Trophoblast cell (in vitro differentiated cells and primary cell): ENCODE measurements around the gene SRR.

Source experiments
- DNase-seq, 2 donors: peaks; one replicate each; pipeline ENCODE4 v3.0.0-alpha.2; 2016
- H2AFZ ChIP-seq: 2 replicates; pipeline ENCODE4 v1.6.1; 2013; ENCODE audit warnings: low read length, moderate library complexity, mild to moderate bottlenecking; ENCODE audit not compliant: insufficient read depth, poor library complexity
- H2AK5ac ChIP-seq: 2 replicates; pipeline ENCODE4 v1.6.1; 2013; ENCODE audit warnings: mild to moderate bottlenecking, low read length
- H2BK120ac ChIP-seq: 2 replicates; pipeline ENCODE4 v1.6.1; 2013; ENCODE audit warnings: low read length, mild to moderate bottlenecking, moderate library complexity; ENCODE audit not compliant: insufficient read depth, poor library complexity
- H2BK12ac ChIP-seq: 2 replicates; pipeline ENCODE4 v1.6.1; 2013; ENCODE audit warnings: mild to moderate bottlenecking, low read length, moderate library complexity
- H2BK5ac ChIP-seq: 2 replicates; pipeline ENCODE4 v1.6.1; 2013; ENCODE audit warnings: low read length, low read depth, moderate library complexity, mild to moderate bottlenecking; ENCODE audit not compliant: poor library complexity
- H3K14ac ChIP-seq: 2 replicates; pipeline ENCODE4 v1.6.1; 2013; ENCODE audit warnings: mild to moderate bottlenecking, low read length
- H3K18ac ChIP-seq: 2 replicates; pipeline ENCODE4 v1.6.1; 2013; ENCODE audit warnings: mild to moderate bottlenecking, low read length
- H3K23ac ChIP-seq: 2 replicates; pipeline ENCODE4 v1.6.1; 2013; ENCODE audit warnings: low read length
- H3K27ac ChIP-seq: 2 replicates; pipeline ENCODE4 v1.5.1; 2013; ENCODE audit warnings: low read depth, mild to moderate bottlenecking, inconsistent platforms, low read length, moderate library complexity
- H3K27me3 ChIP-seq: 2 replicates; pipeline ENCODE4 v1.6.1; 2013; ENCODE audit warnings: inconsistent platforms, mild to moderate bottlenecking, low read length, moderate library complexity; ENCODE audit not compliant: insufficient read depth
- H3K36me3 ChIP-seq, 2 experiments: 1 replicate in 1 of 2; 2 replicates in 1 of 2; pipeline ENCODE4 v1.6.1; 2013; ENCODE audit warnings: low read length in 2 of 2, mild to moderate bottlenecking in 2 of 2, moderate library complexity in 1 of 2; ENCODE audit not compliant: insufficient read depth in 2 of 2, control insufficient read depth in 1 of 2
- H3K4ac ChIP-seq: 2 replicates; pipeline ENCODE4 v1.6.1; 2013; ENCODE audit warnings: low read depth, mild to moderate bottlenecking, low read length, moderate library complexity
- H3K4me1 ChIP-seq, 2 experiments: 1 replicate in 1 of 2; 2 replicates in 1 of 2; pipeline ENCODE4 v1.6.1; 2013; ENCODE audit warnings: low read length in 2 of 2, mild to moderate bottlenecking in 2 of 2, moderate library complexity in 1 of 2; ENCODE audit not compliant: insufficient read depth in 2 of 2, control insufficient read depth in 1 of 2
- H3K4me2 ChIP-seq: 2 replicates; pipeline ENCODE4 v1.6.1; 2013; ENCODE audit warnings: inconsistent platforms, mild to moderate bottlenecking, low read length, moderate library complexity
- H3K4me3 ChIP-seq: 2 replicates; pipeline ENCODE4 v1.5.1; 2013; ENCODE audit warnings: mild to moderate bottlenecking, low read depth, low read length, inconsistent platforms
- H3K79me1 ChIP-seq: one replicate; pipeline ENCODE4 v1.6.1; 2013; ENCODE audit warnings: low read length
- H3K79me2 ChIP-seq: 2 replicates; pipeline ENCODE4 v1.6.1; 2013; ENCODE audit warnings: low read length, mild to moderate bottlenecking; ENCODE audit not compliant: control insufficient read depth, insufficient read depth, poor library complexity
- H3K9ac ChIP-seq: 2 replicates; pipeline ENCODE4 v1.6.1; 2013; ENCODE audit warnings: mild to moderate bottlenecking, low read length
- H3K9me3 ChIP-seq: 2 replicates; pipeline ENCODE4 v1.6.1; 2013; ENCODE audit warnings: low read depth, mild to moderate bottlenecking, control low read depth, inconsistent platforms, low read length; ENCODE audit not compliant: insufficient read depth
- H4K12ac ChIP-seq: 2 replicates; pipeline ENCODE4 v1.6.1; 2013; ENCODE audit warnings: low read depth, mild to moderate bottlenecking, low read length, moderate library complexity
- H4K8ac ChIP-seq: 2 replicates; pipeline ENCODE4 v1.6.1; 2013; ENCODE audit warnings: low read depth, mild to moderate bottlenecking, low read length, moderate library complexity
- H4K91ac ChIP-seq: one replicate; pipeline ENCODE4 v1.6.1; 2013; ENCODE audit warnings: low read depth, mild to moderate bottlenecking, low read length, moderate library complexity
- WGBS: extraction: QIAGEN DNeasy Blood & Tissue Kit; methylation state at CpG from one replicate; pipeline ENCODE4 v1.1.7; 2013; ENCODE audit warnings: missing lambda C conversion rate; ENCODE audit not compliant: insufficient read length, insufficient coverage; ENCODE audit errors: extremely low coverage; 5-methylcytosine and 5-hydroxymethylcytosine counted together

Gene SRR

GRCh38 chr17:2266865-2267228 lies 36.9 kb upstream of the SRR start:
- Histone ChIP-seq H3K18ac (no peak overlapping the region), H3K4me2 (no peak overlapping the region), H3K79me2 (no peaks in the 10 kb centered on the region), H3K4me3 (no peak overlapping the region), H3K4ac (no peak overlapping the region), H3K14ac (no peak overlapping the region), H3K79me1 (no peaks in the 10 kb centered on the region), H2BK120ac (no peak overlapping the region), H2BK5ac (no peak overlapping the region), H4K91ac (no peak overlapping the region), H3K23ac (no peak overlapping the region), H2AFZ (no peak overlapping the region), H3K27me3 (no peaks in the 10 kb centered on the region), H3K9ac (no peak overlapping the region), H3K9me3 (no peaks in the 10 kb centered on the region), H3K4me1 (no peaks in the 10 kb centered on the region), H4K12ac (no peak overlapping the region), H4K8ac (no peak overlapping the region), H3K36me3 (peaks cover 4 to 8% of the 10 kb centered on the region in 2 experiments), H2AK5ac (no peak overlapping the region), H3K27ac (no peak overlapping the region), H2BK12ac (no peak overlapping the region)
- no peak for DNase-seq
- WGBS, result no CpG with 5 or more reads among the region's 3 CpGs

- Histone ChIP-seq H3K79me1 (no peaks in the 10 kb centered on the region), H3K27me3 (no peaks in the 10 kb centered on the region)
- WGBS, result no CpG with 5 or more reads among the region's 4 CpGs
Measured at GRCh38 chr17:2267354-2267753, 36.4 kb upstream of the SRR start.

GRCh38 chr17:2271985-2272702 lies 31.6 kb upstream of the SRR start:
- H2BK12ac ChIP-seq, result no peak overlapping the region
- no peak overlapping the region for H3K23ac ChIP-seq
- no peak overlapping the region for H4K91ac ChIP-seq
- WGBS, result no CpG with 5 or more reads among the region's 3 CpGs
- no peak overlapping the region for H3K9ac ChIP-seq
- no peak overlapping the region for H3K27ac ChIP-seq
- H4K8ac ChIP-seq, result no peak overlapping the region
- H3K4me1 ChIP-seq, result no peaks in the 10 kb centered on the region
- H3K27me3 ChIP-seq, result no peaks in the 10 kb centered on the region
- no peak overlapping the region for H2AFZ ChIP-seq
- no peaks in the 10 kb centered on the region for H3K79me1 ChIP-seq
- no peak overlapping the region for H3K18ac ChIP-seq
- DNase-seq, result no peak
- no peak overlapping the region for H4K12ac ChIP-seq
- no peak overlapping the region for H2BK120ac ChIP-seq
- no peak overlapping the region for H3K14ac ChIP-seq
- H3K36me3 ChIP-seq, result peaks cover 14 to 23% of the 10 kb centered on the region in 2 experiments
- H3K4me3 ChIP-seq, result no peak overlapping the region
- H3K9me3 ChIP-seq, result no peaks in the 10 kb centered on the region
- no peak overlapping the region for H3K4me2 ChIP-seq
- no peak overlapping the region for H2AK5ac ChIP-seq
- no peak overlapping the region for H2BK5ac ChIP-seq
- H3K4ac ChIP-seq, result no peak overlapping the region
- H3K79me2 ChIP-seq, result no peaks in the 10 kb centered on the region

More at GRCh38 chr17:2267354-2267753, 36.4 kb upstream of the SRR start:
- peaks cover 8% of the 10 kb centered on the region in 2 experiments for H3K36me3 ChIP-seq
- no peak overlapping the region for H4K12ac ChIP-seq
- H3K4me2 ChIP-seq, result no peak overlapping the region
- no peak overlapping the region for H3K23ac ChIP-seq
- H3K4me1 ChIP-seq, result no peaks in the 10 kb centered on the region
- no peak overlapping the region for H3K14ac ChIP-seq
- H4K8ac ChIP-seq, result no peak overlapping the region
- no peak overlapping the region for H3K18ac ChIP-seq
- no peak overlapping the region for H3K9ac ChIP-seq
- no peak overlapping the region for H2AFZ ChIP-seq
- H2BK12ac ChIP-seq, result no peak overlapping the region
- H3K9me3 ChIP-seq, result no peaks in the 10 kb centered on the region
- H3K79me2 ChIP-seq, result no peaks in the 10 kb centered on the region
- H3K4me3 ChIP-seq, result no peak overlapping the region
- H2AK5ac ChIP-seq, result no peak overlapping the region
- no peak overlapping the region for H3K4ac ChIP-seq
- no peak overlapping the region for H3K27ac ChIP-seq
- no peak overlapping the region for H4K91ac ChIP-seq
- DNase-seq, result no peak
- H2BK120ac ChIP-seq, result no peak overlapping the region
- H2BK5ac ChIP-seq, result no peak overlapping the region

GRCh38 chr17:2274414-2274813 lies 29.3 kb upstream of the SRR start:
- no peak overlapping the region for H2BK120ac ChIP-seq
- no peak overlapping the region for H4K12ac ChIP-seq
- H3K79me1 ChIP-seq, result no peaks in the 10 kb centered on the region
- H3K9ac ChIP-seq, result no peak overlapping the region
- no peak overlapping the region for H3K4me2 ChIP-seq
- H3K23ac ChIP-seq, result no peak overlapping the region
- no peak overlapping the region for H3K27ac ChIP-seq
- no peak overlapping the region for H2BK12ac ChIP-seq
- H3K14ac ChIP-seq, result no peak overlapping the region
- H3K27me3 ChIP-seq, result no peaks in the 10 kb centered on the region
- no peaks in the 10 kb centered on the region for H3K9me3 ChIP-seq
- H3K18ac ChIP-seq, result no peak overlapping the region
- H2AFZ ChIP-seq, result no peak overlapping the region
- H3K4ac ChIP-seq, result no peak overlapping the region
- no peak overlapping the region for H4K8ac ChIP-seq
- WGBS, result no CpG with 5 or more reads among the region's 2 CpGs
- peaks cover 17 to 25% of the 10 kb centered on the region in 2 experiments for H3K36me3 ChIP-seq
- H4K91ac ChIP-seq, result no peak overlapping the region
- H3K4me1 ChIP-seq, result no peaks in the 10 kb centered on the region
- H2BK5ac ChIP-seq, result no peak overlapping the region
- DNase-seq, result no peak
- H2AK5ac ChIP-seq, result no peak overlapping the region
- no peaks in the 10 kb centered on the region for H3K79me2 ChIP-seq
- no peak overlapping the region for H3K4me3 ChIP-seq
